ENCODE results near the gene KMT2E.
"Not testable (repeated sequence)": the region's sequence is repeated elsewhere in the genome, so short reads cannot be mapped to it uniquely, and the experiment has no call there.

KMT2E gene

DNA sequence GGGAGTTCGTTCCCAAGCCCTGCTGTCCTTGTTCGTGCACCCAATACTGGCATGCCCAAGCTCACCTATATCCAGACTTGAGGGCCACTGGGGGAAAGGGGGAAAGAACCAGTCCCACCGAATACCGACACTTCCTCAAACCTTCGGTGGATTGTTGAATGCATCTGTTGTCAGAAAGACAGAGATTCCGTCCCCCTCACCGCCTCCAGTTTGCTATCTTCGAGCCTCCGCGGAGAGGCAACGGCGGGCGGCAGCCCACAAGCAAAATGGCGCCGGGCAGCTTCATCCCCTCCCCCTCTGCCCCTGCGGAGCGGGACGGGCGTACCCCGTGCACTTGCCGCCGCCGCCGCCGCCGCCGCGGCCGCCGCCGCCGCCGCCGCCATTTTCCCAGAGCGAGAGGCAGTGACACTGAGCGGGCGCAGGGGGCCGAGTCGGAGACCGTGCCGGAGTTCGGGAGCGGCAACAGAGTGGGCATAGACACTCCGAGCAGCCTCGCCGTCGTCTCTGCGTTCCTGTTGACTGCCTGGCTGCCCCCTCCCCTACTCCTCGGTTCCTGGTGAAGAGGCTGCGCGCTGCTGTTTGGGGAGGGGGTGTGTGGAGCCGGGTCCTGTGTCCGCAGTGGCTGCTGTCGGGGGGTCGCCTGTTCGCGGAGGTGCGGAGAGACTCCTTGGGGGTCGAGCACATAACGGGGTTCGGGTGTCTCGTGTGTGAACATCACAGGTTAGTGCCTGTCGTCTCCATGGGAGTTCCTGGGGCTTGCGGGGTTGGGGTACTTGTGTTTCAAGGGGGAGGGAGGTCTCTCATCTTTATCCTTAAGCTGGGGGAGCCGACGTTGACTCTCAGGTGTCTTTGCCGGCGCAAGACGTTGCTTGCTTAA is at the start of gene KMT2E:
Gene KMT2E, plus strand, starts transcription at position 390 of the 877 bp plus-strand sequence. CDS start 26,748 bp downstream, outside the sequence.
- no peak for DNase-seq

DNA sequence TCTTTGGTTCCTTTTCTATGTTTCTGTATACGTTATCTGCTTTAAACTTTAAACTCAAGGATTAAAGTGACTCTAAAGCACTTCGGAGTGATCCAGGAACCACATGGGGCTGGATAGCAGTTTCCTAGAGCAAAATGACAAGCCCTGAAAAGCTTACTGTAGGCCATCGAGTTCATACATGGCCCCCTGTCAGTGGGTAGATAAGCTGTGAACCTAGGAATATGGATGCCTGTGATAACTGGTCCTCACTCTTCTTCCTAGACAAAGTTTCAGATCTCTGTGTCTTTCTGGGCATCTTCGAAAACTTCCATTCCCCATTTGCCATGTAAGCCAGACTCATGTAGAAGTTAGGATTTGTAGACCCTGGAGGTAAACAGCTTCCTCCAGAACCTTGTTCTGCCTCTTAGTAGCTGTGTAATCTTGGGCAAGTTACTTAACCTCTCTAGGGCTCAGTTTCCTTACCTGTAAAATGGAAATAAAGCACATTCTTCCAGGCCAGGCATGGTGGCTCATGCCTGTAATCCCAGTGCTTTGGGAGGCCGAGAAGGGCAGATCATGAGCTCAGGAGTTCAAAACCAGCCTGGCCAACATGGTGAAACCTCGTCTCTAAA is 49.3 kb upstream of the KMT2E start:
- DNase-seq: no peak

GRCh38 chr7:104966022-104966421 is 48.0 kb upstream of the KMT2E start:
- no peak for DNase-seq

DNA sequence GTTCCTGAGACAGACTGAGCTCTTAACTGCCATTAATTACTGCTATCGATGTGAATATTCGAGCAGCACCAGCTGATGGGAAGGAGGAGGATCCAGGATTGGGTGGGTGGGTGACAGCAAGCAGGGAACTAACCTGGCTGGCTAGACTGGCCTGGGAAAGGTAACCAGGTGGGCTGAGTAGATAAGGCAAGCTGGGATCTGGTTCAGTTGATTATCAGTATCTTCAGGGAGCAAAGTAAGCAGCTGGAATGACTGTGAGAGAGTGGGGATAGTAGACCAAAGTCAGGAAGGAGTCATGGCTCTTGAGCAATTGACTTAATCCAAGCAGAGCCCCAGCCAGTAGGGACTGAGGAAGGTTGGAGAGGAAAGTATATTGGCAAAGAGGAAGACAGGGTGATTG is 46.9 kb upstream of the KMT2E start:
- no peak for DNase-seq

DNA sequence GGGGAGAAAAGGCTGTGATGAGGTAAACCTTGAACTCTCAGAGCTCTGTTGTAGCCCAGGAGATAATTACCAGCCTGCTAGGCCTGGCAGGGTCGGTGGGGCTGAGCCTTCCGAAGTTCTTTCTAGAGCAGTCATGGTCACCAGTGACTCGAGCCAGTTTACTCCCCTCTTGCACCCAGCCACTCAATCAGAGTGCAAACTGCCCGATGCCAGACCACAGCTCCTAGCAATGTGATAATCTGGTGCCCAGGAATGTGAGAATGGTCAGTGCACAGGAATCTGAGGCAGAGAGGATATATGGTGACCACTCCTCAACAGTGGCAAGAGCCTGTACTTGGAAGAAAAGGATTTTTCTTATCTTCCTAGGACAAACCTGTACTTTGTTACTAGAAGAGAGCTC is 46.4 kb upstream of the KMT2E start:
- DNase-seq: no peak

DNA sequence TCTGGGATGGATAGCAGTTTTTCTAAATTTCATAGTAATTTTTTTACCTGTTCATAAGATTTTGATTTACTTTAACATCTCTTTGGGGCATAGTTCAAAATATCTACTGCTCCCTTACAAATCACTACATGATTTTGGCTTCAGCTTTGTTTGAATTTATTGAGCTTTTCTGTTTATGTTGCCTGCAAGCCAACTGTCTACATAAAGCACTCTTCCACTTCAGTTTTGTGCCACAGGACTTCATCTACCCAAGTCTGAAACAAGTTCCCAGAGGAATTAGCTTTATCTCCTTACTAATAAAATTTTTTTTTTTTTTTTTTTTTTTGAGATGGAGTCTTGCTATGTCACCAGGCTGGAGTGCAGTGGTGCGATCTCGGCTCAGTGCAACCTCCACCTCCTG is 45.4 kb upstream of the KMT2E start:
- no peak for DNase-seq

DNA sequence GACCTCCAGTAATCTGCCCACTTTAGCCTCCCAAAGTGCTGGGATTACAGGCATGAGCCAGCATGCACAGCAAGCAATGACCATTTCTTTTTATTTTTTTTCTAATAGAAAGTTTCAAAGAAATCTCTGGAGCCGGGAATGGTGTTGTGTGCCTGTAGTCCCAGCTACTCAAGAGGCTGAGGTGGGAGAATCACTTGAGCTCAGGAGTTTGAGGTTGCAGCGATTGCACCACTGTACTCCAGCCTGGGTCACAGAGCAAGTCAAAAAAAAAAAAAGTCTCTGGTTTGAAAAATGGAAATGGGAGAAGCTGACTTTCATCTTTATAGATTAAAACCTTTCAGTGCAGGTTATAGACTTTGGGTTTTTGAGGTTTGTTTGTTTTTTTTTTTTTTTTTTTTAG is 44.8 kb upstream of the KMT2E start:
- no peak for DNase-seq

DNA sequence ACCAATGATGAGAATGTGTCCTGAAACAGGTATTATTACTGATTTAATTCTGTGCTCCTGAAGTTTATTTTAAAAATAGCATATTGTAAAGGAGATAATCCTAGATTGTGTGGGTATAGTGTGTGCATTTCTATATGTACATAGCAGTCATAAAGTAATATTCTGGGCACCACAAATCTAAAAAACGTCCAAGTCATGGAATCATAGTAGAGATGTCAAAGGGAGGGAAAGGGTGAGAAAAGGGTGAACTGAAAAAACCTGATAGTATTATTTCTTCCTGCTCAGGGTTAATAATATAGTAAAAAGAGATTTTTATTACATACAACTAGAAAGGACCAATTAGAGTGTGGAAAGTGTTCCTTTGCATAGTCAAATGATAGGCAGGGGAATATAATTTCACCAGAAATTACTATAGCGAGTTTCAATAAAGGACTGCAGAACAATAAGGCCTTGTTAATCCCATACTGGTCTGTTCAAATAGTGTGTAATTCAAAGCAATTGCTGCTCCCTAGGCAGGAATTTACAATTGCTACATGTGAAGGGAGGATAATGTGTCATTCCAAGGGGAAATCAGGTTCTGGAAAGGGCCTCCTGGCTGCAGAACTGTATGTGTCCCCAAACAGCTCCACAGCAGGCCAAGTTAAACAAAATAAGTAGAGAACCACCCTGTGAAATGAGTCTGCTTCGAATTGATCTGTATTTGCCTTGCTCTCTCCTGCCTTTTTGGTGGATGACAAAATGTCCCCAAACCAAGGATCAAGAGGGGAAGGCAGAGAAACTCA is 42.5 kb upstream of the KMT2E start:
- no peak for DNase-seq

DNA sequence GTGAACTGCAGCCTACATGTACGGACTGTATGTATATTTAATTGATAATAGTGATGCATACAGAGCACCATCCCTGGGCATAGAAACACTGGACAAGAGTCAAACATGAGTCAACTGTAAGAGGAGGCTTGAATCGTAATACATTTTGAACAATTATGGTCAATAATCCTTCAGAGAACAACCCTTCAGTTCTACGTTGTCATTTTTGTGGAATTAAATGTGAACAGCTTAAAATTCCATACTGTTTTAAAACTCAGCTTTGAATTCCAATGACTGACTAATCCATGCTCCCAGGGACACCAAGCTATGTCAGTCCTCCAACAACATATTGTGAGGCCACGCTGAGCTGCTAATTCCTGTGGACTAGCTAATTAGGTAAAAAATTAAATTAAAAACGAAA is 41.5 kb upstream of the KMT2E start:
- no peak for DNase-seq

GRCh38 chr7:104973227-104973626 is 40.8 kb upstream of the KMT2E start:
- no peak for DNase-seq

- no peak for DNase-seq
Observed at GRCh38 chr7:104973909-104974415, 40.0 kb upstream of the KMT2E start.

DNA sequence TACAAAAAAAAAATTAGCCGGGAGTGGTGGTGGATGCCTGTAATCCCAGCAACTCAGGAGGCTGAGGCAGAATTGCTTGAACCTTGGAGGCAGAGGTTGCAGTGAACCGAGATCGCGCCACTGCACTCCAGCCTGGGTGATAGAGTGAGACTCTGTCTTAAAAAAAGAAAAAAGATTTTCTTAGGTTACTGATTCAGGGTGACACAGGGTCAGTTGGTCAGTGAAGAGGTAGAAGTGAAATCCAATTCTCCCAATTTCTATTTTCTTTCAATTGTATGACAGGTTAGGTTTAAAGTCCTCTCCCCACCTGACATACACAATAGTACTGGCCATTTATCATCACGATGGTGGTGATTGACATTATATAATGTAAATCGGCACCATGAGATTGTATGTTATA is 38.5 kb upstream of the KMT2E start:
- DNase-seq: not testable (repeated sequence)

- peak; percentile 65 for DNase-seq
Observed at GRCh38 chr7:104976966-104977636, 36.9 kb upstream of the KMT2E start.

GRCh38 chr7:104978460-104978859 is 35.5 kb upstream of the KMT2E start:
- DNase-seq: no peak

DNA sequence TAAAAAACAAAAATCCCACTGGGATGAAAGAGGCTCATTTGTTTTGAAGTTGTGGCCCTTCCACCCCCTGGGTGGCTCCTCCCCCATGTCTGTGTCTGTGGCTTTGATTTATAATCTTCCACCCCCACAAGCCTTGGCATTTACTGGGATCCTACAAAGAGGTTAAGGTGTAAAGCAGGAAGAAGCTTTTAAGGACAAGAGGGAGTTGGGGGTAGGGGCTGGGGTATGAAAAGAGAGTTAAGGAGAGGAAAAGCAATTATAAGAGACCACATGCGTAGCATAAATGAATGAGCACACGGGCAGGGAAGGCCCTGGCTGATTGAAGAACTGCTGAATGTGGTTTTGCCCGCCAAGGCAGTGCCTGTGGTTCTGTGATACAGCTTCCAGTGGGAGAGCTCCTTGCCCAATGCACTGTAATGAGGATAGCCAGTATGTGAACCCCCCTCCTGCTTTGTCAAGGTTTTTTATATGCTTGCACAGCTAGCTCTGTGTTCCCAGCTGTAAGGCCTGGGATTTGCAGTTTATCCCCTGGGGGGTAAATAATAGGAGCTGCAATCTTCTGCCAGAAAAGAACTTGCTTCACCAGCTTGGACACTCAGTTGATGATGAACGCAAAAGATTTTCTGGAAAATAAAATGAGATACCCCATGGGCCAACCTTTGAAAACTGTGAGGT is 34.7 kb upstream of the KMT2E start:
- no peak for DNase-seq

DNA sequence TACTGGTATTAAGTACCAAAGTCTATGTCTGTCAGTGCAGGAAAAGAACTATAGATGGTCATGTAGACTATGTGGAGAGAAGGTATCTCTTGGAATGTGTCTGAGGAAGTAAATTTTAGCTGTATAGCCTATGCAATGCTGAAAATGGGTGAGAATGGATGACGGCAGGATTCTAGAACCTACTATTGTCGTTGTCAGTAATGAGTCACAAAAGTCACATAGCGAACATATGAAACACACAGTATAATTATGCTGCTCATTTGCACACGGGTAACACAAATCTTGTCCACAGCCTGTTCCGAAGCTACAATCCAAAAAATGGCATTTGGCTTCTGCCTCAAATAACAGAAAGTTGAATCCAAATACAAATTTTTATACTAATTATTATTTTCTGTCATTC is 33.6 kb upstream of the KMT2E start:
- DNase-seq: no peak

GRCh38 chr7:104980841-104981671 is 32.9 kb upstream of the KMT2E start:
- DNase-seq: peak; percentile 53

DNA sequence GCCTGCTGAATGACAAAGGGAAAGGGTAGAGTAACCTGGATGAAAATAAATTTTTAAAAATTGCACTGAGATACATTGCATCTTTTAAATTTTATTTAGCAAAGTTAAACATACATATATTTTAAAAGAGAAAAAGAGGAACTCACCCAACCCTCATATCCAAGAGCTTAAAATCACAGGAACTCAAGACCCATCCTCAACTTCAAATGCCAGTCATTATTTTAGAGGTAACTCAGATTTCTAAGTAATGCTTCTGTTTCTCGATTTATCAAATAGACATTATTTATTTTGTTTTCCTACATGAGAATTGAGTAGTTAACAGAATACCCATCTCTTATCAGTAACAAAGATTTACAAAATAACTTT is 32.4 kb upstream of the KMT2E start:
- no peak for DNase-seq

GRCh38 chr7:104982308-104983075 is 31.5 kb upstream of the KMT2E start:
- no peak for DNase-seq

DNA sequence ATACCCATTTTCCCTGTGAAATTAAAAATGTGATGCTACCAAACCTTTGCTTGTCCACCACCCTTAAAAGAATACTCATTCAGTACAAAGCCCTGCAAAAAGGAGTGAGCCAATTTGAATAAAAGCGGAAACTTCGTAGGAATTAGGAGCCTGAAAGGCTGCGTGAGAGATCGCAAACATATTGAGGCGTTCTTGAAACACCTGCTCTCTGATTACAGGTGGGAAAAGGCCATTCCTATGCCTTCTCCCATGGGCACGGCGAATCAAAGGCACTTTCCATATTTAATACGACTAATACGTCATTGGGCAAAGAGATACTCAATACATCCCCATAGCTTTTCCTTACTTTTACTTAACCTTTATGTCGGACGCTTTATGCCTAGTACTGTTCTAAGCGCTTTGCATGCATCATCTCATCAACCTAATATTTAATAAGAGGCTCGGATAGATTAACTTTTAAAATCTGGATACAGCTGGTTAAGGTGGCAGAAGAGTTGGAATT is 30.9 kb upstream of the KMT2E start:
- DNase-seq: no peak

Measured in NCI-H524 treated with DMSO at 0.1 percent for 48 hours (cell line).